GM18907 (cell line): ENCODE results near the gene NUP98.

Experiments
- ATAC-seq: cut with Tn5 transposase; IDR thresholded peaks from one replicate; pipeline ENCODE4 v1.9.1; 2021; ENCODE audit warnings: mild to moderate bottlenecking, moderate library complexity; ENCODE audit not compliant: unreplicated experiment

The NUP98 gene

DNA sequence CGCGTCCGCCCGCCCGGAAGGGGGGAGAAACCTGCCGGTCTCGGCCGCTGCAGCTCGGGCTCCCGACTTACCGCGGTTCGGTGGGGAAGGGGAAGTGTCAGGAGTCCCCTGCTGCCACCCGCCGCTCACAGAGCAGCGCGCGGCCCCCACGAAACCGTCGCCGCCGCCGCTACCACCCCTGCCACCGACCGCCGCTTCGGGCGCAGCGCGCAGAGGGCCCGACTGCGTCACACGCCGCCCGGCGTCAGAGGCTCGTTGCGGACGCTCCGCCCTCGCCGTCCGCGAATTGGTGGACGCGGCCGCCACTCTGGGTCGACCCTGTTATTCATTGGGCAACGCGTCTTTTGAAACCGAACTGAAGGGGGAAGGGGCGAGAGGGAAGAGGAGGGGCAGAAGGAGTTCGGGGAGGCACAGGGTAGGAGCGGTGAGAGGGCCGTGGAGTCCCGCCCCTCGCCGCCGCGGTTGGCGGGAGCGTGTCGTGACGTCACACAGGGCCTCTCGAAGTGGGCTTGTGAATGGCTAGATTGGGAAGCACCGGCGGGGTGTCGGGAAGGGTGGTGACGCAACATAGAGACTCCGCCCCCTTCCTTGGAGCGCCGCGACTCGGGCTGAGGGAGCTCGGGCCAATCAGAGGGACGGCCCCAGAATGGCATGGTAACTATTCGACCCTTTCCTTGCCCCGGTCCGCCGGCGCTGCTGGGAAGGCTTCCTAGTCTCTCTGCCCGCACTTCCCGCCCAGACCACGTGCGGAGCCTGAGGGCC lies at the start of gene NUP98:
TSS of gene NUP98 (minus strand) at position 226 of the 762 bp plus-strand sequence. CDS start 15,437 bp downstream, outside the sequence.
- peak; percentile 94 for ATAC-seq

DNA sequence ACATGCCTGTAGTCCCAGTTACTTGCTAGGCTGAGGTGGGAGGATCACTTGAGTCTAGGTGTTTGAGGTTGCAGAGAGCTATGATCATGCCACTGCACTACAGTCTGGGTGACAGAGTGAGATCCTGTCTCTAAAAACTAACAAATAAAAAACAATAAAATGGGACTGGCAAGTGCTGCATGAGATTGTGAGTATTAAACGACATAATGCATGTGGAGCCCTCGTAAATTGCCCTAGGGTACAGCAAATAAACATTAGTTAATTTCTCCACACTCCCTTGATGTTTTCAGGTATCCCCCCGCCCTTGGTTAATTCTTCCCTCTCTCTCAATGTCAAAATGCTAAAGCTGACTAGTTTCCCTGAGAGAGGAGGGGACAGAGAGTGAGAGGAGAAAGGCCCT lies 48.3 kb upstream of the NUP98 start:
- no peak for ATAC-seq

DNA sequence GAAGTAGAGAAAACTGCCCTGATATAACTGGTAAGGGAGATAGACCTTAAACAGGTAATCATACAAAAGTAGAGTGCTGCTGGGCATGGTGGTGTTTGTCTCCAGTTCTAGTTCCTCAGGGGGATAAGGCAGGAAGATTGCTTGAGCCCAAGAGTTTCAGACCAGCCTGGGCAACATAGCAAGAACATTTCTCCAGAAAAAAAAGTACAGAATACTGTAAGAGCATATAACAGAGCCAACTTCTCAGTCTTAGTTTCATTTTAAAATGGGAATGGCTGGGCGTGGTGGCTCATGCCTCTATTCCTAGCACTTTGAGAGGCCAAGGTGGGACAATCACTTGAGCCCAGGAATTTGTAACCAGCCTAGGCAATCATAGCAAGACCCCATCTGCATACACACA lies 47.9 kb upstream of the NUP98 start:
- no peak for ATAC-seq

GRCh38 chr11:3843326-3843725 lies 46.0 kb upstream of the NUP98 start:
- no peak for ATAC-seq

- ATAC-seq = peak; percentile 70
Observed at GRCh38 chr11:3841426-3842350, 44.3 kb upstream of the NUP98 start.

- ATAC-seq = peak; percentile 60
Observed at GRCh38 chr11:3840870-3841425, 43.6 kb upstream of the NUP98 start, which contains the start of gene RHOG. RHOG (minus strand) TSS chr11:3840959; CDS start chr11:3828138, 12,821 bp downstream.

- ATAC-seq = peak; percentile 1
Observed at GRCh38 chr11:3840004-3840869, 42.9 kb upstream of the NUP98 start.

DNA sequence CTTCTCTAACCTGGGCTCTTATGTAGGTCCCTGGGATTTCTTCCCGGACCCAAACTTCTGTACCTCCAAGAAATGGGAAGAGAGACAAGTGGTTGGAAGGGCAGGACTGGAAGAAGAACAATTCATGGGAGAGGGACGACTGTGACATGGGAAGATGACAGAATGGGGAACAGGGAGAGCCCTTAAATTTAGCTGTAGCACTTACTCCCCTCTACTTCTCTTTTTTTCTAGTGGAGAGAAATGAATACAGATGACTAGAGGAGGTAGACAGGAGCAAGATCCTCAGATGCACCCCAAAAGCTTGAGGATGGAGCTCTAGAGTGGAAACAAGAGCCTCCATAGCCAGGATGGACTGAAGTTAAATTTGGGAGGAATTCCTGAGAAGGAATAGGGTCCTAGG lies 41.1 kb upstream of the NUP98 start:
- ATAC-seq = no peak

GRCh38 chr11:3837793-3838192 lies 40.4 kb upstream of the NUP98 start:
- no peak for ATAC-seq

- no peak for ATAC-seq
Observed at GRCh38 chr11:3836903-3837302, 39.5 kb upstream of the NUP98 start.

DNA sequence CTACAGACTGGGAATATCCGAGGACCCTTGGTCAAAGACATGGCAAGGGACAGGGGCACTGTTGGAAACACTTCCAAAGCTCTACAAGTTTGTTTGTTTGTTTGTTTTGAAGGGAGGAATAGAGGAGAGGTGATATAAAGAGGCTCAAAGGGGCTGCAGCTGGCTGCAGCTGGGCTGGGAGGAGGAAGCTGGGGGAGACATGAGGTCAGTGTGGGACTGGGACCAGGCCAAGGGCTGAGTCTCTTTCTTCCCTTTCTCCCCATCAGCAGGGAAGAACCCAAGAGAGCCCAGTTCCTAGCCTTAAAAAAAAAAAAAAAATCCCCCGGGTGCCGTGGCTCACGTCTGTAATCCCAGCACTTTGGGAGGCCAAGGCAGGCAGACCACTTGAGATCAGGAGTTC lies 38.4 kb upstream of the NUP98 start:
- no peak for ATAC-seq

GRCh38 chr11:3834664-3835461 lies 37.5 kb upstream of the NUP98 start:
- no peak for ATAC-seq

- no peak for ATAC-seq
Observed at GRCh38 chr11:3834349-3834663, 37.0 kb upstream of the NUP98 start.

DNA sequence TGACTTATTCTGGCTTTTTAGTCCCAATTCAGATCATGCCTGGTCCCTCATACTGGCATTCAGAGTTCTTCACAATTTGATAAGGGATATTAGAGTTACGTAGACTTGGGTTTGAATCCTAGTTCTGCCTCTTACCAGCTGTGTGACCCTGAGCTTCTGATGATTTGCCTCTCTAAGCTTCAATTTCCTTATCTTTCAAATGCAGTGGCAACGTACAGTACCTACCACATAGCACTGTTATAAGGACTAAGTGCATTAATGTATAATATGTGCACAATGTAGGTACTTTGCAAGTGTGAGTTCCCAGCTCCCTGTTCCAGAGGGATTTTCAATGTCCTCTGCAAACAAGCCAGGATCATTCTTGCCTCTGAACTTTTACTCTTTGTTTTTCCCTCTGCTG lies 36.1 kb upstream of the NUP98 start:
- ATAC-seq = no peak

DNA sequence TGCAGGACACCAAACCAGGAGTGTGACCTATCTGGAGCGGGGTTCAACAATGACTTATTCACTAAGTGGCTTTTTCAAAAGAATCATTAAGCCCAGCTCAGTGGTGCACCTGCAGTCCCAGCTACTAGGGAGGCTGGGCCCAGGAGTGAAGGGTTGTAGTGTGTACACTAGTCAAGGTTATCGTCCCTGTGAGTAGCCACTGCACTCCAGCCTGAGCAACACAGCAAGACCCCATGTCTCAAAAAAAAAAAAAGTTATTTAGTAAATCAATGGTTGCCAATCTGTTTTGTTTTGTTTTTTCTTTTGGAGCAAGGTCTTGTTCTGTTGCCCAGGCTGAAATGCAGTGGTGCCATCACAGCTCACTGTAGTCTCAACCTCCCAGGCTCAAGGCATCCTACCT lies 35.5 kb upstream of the NUP98 start:
- ATAC-seq = no peak

- ATAC-seq = no peak
Observed at GRCh38 chr11:3831378-3832239, 34.3 kb upstream of the NUP98 start.

- ATAC-seq = no peak
Observed at GRCh38 chr11:3830730-3831129, 33.4 kb upstream of the NUP98 start.

DNA sequence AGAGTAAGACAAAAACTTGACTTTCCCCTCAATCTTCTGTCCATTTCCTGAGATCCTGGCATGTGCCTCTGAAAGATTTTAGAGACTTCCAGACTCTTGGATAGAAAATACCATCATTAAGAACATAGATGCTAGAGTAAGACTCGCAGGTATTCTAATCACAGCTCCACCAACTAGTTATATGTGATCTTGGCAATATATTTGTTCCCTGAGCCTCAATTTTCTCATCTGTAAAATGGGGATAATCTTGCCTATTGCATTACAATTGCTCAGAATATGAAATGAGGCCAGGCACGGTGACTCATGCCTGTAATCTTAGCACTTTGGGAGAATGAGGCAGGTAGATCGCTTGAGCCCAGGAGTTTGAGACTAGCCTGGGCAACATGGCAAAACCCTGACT lies 32.7 kb upstream of the NUP98 start:
- ATAC-seq = no peak
